HG02763 (cell line): ENCODE data around the gene AHSA1.

Experiments used
- ATAC-seq: cut with Tn5 transposase; IDR thresholded peaks from one replicate; pipeline ENCODE4 v1.9.1; 2021; ENCODE audit warnings: mild to moderate bottlenecking, moderate library complexity; ENCODE audit not compliant: unreplicated experiment

Gene AHSA1

GRCh38 chr14:77470224-77470870 is 12.5 kb downstream of the AHSA1 start:
- ATAC-seq = no peak

- ATAC-seq = no peak
These were observed 16.0 kb downstream of the AHSA1 start for GRCh38 chr14:77473921-77474320.

DNA sequence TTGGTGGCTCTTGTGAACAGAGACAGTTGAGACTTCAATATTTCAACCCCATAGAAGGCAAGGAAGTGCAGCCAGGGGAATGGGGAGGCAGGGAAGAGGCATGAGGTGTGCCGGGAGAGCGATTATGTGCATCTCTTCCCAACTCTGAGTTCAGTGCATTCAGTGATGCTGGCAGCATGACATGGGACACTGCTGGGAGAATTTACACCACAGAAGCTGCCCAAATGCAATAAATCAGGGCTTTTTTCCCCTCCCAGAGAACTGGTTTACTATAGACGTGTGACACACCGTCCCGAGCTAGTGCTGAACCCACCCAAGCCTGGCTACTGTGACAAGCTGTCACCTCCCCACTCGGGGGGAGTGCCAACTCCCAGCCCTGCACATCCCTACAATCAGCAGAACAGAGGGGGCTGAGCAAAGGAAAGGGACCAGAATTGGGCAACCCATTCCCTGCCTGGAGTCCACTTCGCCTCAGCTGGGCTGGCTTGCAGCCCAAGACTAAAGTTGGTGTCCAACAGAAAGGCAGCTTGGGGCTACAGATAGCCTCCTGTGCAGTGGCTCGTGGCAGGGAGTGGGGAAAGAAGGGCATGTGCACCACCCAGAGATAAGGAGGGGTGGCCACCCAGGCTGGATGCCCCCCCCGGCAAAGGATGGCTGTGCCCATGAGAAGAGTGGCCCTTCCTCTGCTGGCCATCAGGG is 16.7 kb downstream of the AHSA1 start:
- no peak for ATAC-seq

DNA sequence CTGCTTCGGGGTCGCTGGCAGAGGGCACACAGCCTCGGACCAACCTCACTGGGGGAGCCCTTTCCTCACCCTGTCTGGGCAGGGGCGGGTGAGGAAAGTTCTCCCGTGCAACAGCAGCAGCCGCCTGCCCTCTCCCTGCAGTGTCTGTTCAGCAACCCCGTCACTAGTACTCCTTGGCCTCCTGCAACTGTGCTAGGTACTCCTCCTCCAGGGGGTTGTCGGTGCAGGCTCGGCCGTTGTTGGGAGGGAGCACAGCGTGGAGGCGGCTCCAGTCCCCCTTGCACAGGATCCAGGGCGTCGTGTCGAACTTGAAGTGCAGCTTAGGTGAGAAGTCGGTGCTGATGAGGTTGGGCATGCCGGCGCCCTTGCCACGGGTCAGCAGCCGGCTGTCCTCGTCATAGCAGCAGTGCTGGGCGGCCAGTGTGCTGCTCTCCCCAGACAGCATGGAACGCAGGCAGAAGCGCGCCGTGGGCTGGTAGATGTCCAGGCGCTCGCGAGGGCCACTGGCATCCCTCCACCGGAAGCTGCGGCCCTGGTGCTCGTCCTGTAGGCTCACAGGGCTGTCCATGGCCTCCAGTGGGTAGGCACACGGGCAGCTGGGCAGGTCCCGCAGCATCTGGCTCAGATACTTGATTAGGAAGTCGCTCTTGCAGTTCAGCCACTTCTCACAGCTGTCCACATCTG is 17.7 kb downstream of the AHSA1 start:
- no peak for ATAC-seq

- ATAC-seq = no peak
These were observed 20.1 kb downstream of the AHSA1 start for GRCh38 chr14:77478029-77478428.

- peak; percentile 82 for ATAC-seq
These were observed 20.9 kb downstream of the AHSA1 start for GRCh38 chr14:77478796-77479195.

DNA sequence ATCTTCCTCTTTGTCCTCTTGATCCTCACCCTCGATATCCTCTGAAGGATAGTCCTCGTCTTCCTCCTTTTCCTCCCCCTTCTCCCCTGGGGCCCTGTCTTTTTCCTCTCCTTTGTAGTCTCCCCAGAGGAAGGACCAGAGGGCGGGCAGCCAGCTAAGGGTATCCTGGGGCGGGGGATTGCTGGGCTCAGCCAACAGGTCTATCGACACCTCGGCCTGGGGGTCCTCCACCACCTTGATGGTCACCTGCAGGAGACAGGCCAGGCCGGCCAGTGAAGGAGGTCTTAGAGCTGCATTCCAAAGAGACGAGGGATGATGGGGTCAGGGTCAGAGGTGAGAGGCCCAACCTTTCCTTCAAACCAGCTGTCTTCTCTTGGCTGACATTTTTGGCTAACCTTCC is 24.5 kb downstream of the AHSA1 start:
- no peak for ATAC-seq

- ATAC-seq = no peak
These were observed 27.4 kb downstream of the AHSA1 start for GRCh38 chr14:77485256-77485655.

GRCh38 chr14:77485901-77486678 is 28.2 kb downstream of the AHSA1 start:
- ATAC-seq = no peak

DNA sequence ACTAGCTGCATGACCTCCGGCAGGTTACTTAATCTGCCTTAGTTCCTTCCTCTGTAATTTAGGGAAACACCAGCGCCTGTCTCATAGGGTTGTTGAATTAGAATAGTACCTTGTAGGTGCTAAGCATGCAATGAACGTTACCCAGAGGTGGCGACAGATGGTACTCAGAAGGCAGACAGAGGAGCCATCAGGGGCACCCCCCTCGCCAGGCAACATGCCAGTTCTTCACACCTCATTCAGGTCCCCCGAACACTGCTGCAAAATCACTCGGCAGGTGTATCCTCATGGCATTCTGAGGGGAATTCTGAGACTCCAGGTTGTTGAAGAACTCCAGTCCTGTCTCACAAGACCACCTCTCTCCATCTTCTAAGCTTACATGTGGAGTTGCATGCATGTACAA is 30.7 kb downstream of the AHSA1 start:
- no peak for ATAC-seq

GRCh38 chr14:77489041-77489440 is 31.1 kb downstream of the AHSA1 start:
- no peak for ATAC-seq

GRCh38 chr14:77490347-77490986 is 32.6 kb downstream of the AHSA1 start:
- ATAC-seq = no peak

- no peak for ATAC-seq
These were observed 33.2 kb downstream of the AHSA1 start for GRCh38 chr14:77491056-77491455.

DNA sequence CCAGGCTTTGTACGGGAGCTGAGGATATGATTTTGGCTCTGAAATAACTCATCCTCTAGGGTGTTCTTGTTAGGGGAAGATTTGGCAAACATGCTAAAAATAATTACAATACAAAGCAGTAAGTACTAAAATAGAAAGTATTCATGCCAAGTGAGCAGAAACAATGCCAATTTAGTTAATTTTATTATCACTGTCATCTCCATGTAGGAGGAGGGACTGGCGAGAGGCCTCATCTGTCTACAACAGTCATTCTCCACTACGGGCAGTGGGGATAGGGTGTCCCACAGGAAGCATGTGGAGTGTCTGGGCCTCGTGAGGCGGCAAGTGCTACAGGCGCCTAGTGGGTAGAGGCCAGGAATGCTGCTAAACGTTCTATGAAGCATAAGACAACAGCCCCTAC is 37.4 kb downstream of the AHSA1 start:
- no peak for ATAC-seq

DNA sequence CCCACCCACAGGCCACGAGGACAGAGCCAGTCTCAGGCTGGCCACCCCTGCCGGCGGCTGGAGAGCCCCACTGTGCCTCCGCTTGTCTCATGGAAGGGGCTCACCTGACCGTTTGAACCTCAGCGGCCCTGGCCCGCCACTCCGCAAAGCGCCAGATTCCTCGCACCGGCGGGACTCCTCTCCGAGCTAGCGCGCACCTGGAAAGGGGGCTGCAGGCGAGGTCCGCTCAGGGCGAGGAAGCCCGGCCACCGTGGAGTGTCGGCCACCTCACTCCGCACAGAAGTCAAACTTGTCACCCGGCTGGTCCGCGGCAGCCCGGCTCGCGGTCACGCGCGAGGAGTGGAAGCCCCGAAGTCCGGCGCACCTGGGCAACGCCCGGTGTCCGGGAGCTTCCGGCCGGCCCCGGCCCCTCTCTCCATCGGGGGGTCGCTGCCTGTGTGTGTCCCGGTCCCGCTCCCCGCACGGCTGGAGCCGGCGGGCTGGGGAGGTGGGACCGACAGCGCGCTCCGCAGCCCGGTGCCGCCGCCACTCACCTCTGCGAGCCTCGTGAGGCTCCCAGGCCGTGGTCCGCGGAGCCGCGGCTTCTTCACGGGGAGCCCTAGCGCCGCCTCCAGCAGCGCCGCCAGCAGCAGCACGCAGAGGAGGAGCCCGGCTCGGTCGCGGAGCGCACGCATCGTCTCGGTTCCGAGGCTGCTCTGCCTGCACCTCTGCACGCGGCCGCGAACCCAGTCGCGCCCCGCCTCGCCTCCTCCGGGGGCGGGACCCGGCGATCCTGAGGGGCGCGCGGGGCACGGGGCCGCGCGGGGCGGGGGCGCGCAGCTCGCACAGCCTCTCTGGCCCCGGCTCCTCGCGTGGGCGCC is 40.5 kb downstream of the AHSA1 start, which contains the start of gene ISM2:
Gene ISM2, minus strand, starts transcription at position 697 of the 860 bp plus-strand sequence. Its CDS starts 23 bp downstream, at position 674.
- peak; percentile 49 for ATAC-seq

GRCh38 chr14:77498984-77499527 is 41.2 kb downstream of the AHSA1 start:
- peak; percentile 34 for ATAC-seq

DNA sequence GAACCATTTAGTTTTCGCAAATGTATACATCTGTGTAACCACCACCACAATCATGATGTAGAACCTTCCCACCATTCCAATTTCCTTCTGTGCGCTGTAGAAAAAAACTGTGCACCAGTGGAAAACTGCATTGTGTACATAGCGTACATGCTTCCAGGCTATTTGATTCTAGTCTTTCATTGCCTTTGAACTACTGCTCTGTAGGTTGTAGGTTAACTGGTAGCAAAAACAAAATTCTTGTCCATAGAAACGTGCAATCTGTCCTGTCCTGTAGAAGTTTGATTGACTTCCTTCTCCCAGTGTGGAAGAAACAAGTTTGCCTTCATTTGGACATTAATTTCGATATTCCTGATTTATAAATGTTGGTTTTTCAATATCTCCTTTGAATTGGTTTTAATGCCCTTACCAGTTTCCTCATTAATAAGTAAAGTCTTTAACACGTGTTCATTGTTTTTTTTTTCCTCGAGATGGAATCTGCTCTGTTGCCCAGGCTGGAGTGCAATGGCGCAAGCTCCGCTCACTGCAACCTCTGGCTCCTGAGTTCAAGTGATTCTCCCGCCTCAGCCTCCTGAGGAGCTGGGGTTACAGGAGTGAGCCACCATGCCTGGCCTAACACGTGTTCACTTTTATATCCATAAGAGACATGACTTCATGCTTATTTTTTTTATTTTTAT is 44.4 kb downstream of the AHSA1 start:
- ATAC-seq = no peak

GRCh38 chr14:77503138-77503537 is 45.2 kb downstream of the AHSA1 start:
- ATAC-seq = no peak

GRCh38 chr14:77505031-77505430 is 47.1 kb downstream of the AHSA1 start:
- ATAC-seq = no peak
